GM19351 (cell line): Measurements from ENCODE around the gene PPP2R3A.
"Not testable (repeated sequence)": the region's sequence is repeated elsewhere in the genome, so short reads cannot be mapped to it uniquely, and the experiment has no call there.

Experiments
- ATAC-seq: cut with Tn5 transposase; IDR thresholded peaks from one replicate; pipeline ENCODE4 v1.9.1; 2021; ENCODE audit warnings: mild to moderate bottlenecking, moderate library complexity; ENCODE audit not compliant: unreplicated experiment

Gene PPP2R3A

GRCh38 chr3:136192195-136192594, 226.7 kb downstream of the PPP2R3A start:
- ATAC-seq = not testable (repeated sequence)

GRCh38 chr3:136192831-136193230, 227.3 kb downstream of the PPP2R3A start:
- no peak for ATAC-seq

GRCh38 chr3:136193278-136194054, 227.9 kb downstream of the PPP2R3A start:
- no peak for ATAC-seq

- ATAC-seq = no peak
Measured at GRCh38 chr3:136194409-136195257, 229.1 kb downstream of the PPP2R3A start.

- ATAC-seq = peak; percentile 34
Measured at GRCh38 chr3:136195258-136196063, 229.9 kb downstream of the PPP2R3A start.

- no peak for ATAC-seq
Measured at GRCh38 chr3:136196064-136196400, 230.5 kb downstream of the PPP2R3A start, which contains the start of gene MSL2. MSL2 (minus strand) TSS chr3:136196335; CDS start chr3:136195113, 1,222 bp downstream.

GRCh38 chr3:136196401-136197158, 231.1 kb downstream of the PPP2R3A start:
- peak; percentile 62 for ATAC-seq

GRCh38 chr3:136197159-136197793, 231.7 kb downstream of the PPP2R3A start:
- ATAC-seq = no peak
